NCI-H146 treated with DMSO at 0.1 percent for 48 hours (cell line): ENCODE measurements around the gene ELF5.
A peak's percentile ranks its signal among the peaks of the same experiment; 100 is the strongest.

Experiments
- DNase-seq: peaks from one replicate; lab custom pipeline; 2025; ENCODE audit not compliant: unreplicated experiment; lab: John Stamatoyannopoulos, UW

The ELF5 gene

GRCh38 chr11:34493926-34494595, 19.5 kb downstream of the ELF5 start:
- DNase-seq, result no peak

- no peak for DNase-seq
Measured at GRCh38 chr11:34493468-34493867, 20.1 kb downstream of the ELF5 start.

GRCh38 chr11:34492806-34493414, 20.7 kb downstream of the ELF5 start:
- peak; percentile 14 for DNase-seq

- no peak for DNase-seq
Measured at GRCh38 chr11:34490304-34490703, 23.3 kb downstream of the ELF5 start.

- no peak for DNase-seq
Measured at GRCh38 chr11:34488855-34489557, 24.6 kb downstream of the ELF5 start.

GRCh38 chr11:34487430-34487829, 26.2 kb downstream of the ELF5 start:
- DNase-seq, result no peak

- DNase-seq, result no peak
Measured at GRCh38 chr11:34483106-34483874, 30.3 kb downstream of the ELF5 start.

- no peak for DNase-seq
Measured at GRCh38 chr11:34481307-34481706, 32.3 kb downstream of the ELF5 start.

GRCh38 chr11:34480314-34480713, 33.3 kb downstream of the ELF5 start:
- no peak for DNase-seq

- no peak for DNase-seq
Measured at GRCh38 chr11:34478845-34479663, 34.5 kb downstream of the ELF5 start.

GRCh38 chr11:34476849-34477248, 36.7 kb downstream of the ELF5 start:
- DNase-seq, result no peak

GRCh38 chr11:34475656-34476055, 37.9 kb downstream of the ELF5 start:
- no peak for DNase-seq

GRCh38 chr11:34473603-34474169, 39.9 kb downstream of the ELF5 start:
- no peak for DNase-seq

GRCh38 chr11:34468209-34468841, 45.3 kb downstream of the ELF5 start:
- peak; percentile 19 for DNase-seq

- DNase-seq, result no peak
Measured at GRCh38 chr11:34466802-34467488, 46.6 kb downstream of the ELF5 start.

- no peak for DNase-seq
Measured at GRCh38 chr11:34464591-34465051, 49.0 kb downstream of the ELF5 start.

- DNase-seq, result no peak
Measured at GRCh38 chr11:34461215-34461614, 52.4 kb downstream of the ELF5 start.

GRCh38 chr11:34460278-34460677, 53.3 kb downstream of the ELF5 start:
- no peak for DNase-seq

- DNase-seq, result no peak
Measured at GRCh38 chr11:34459507-34460162, 54.0 kb downstream of the ELF5 start.
